Pancreas (tissue), 10 donors: ENCODE results near the gene TRAK1. TPM values are rescaled to one million over a fixed set of nuclear protein-coding genes. Genes with fewer than 3 reads are reported as not detected.

Source experiments
- ATAC-seq, 4 donors: fragments of 200-7000 bp; cut with Tn5 transposase; one replicate each; pipeline versions ENCODE4 v1.8.0 to v1.9.1; 2020; ENCODE audit warnings: mild to moderate bottlenecking in 4 of 4, moderate library complexity in 4 of 4
- DNase-seq, 6 donors: peaks; one replicate each; pipeline ENCODE4 v3.0.0-alpha.2; 2020
- FAIRE-seq: peaks from 2 replicates; lab custom pipeline; 2012; peaks lifted over from hg19 to GRCh38; lab: Jason Lieb, UNC
- H3K27ac ChIP-seq, 4 donors: fragments of 200-600 bp; sonication (generic); 1 replicate in 3 of 4; 2 replicates in 1 of 4; pipeline versions ENCODE4 v1.5.0 to v1.8.0; 2020
- H3K27me3 ChIP-seq, 4 donors: fragments of 200-600 bp; one replicate each; pipeline ENCODE4 v1.8.0; 2021
- H3K36me3 ChIP-seq, 3 donors: fragments of 200-600 bp; sonication (generic) in 1 of 3; one replicate each; pipeline versions ENCODE4 v1.5.0 to v1.8.0; 2020 to 2021
- H3K4me1 ChIP-seq, 3 donors: fragments of 200-600 bp; one replicate each; pipeline ENCODE4 v1.8.0; 2021
- H3K4me3 ChIP-seq, 4 donors: fragments of 200-600 bp; sonication (generic) in 2 of 4; one replicate each; pipeline versions ENCODE4 v1.5.0 to v1.8.0; 2020 to 2021
- H3K9me3 ChIP-seq, 4 donors: fragments of 200-600 bp; one replicate each; pipeline ENCODE4 v1.8.0; 2021
- CTCF ChIP-seq, 4 donors: fragments of 200-600 bp; sonication (generic) in 3 of 4; IDR thresholded peaks; one replicate each; pipeline versions ENCODE4 v1.5.0 to v1.8.0; 2021; ENCODE audit warnings: antibody characterized with exemption in 4 of 4
- WGBS, 2 donors: extraction: QIAGEN DNeasy Blood & Tissue Kit; methylation state at CpG; one replicate each; pipeline ENCODE4 v1.1.7; 2013; 5-methylcytosine and 5-hydroxymethylcytosine counted together
- intact Hi-C, 3 donors: fragments of 100-400 bp; cut with DNase I; formaldehyde crosslinking; loops; one replicate each; pipeline versions ENCODE4 v1.11.1 to v1.14.2; 2022
- polyA plus RNA-seq, 2 donors: library from polyadenylated mRNA; stranded (reverse); fragments of 200-250 nt; gene quantifications; one replicate each; pipeline ENCODE4 v1.2.3, GENCODE V29; 2013
- total RNA-seq, 6 donors: library from RNA; stranded (reverse); fragmentation: NEBNext Ultra II Directional in 4 of 6; extraction: Animal tissue kit (Norgen Biotek cat#: 25700) in 4 of 6; gene quantifications; one replicate each; pipeline versions ENCODE4 v1.2.1 to v1.2.4, GENCODE V29; 2021 to 2023
- donor health status: healthy with polysubstance abuse.
- donor health status: DM: no; HTN: no; CAD: no; lungs with moderate emphysema.
- donor health status: DM: no; HTN: no; CAD: no.
- donor health status: control.
- donor health status: control.
- donor health status: Bipolar disorder and iron deficiency.
- donor health status: DM: yes; HTN: yes; CAD: no.
- donor health status: DM: no; HTN: no; CAD: no.
- donor health status: DM: no; HTN: no; CAD: no.
- donor health status: DM: yes; HTN: yes; CAD: no.

TRAK1 gene
- total and polyA plus RNA-seq, 8 donors: 9.3 to 24.3 (median 11.7) TPM

GRCh38 chr3:42220436-42221121 lies 129.4 kb downstream of the TRAK1 start:
- Histone ChIP-seq H3K4me3 (no peak overlapping the region), H3K27me3 (no peaks in the 10 kb centered on the region), H3K27ac (no peak overlapping the region), H3K4me1 (no peaks in the 10 kb centered on the region), H3K9me3 (no peaks in the 10 kb centered on the region), H3K36me3 (peaks cover 0 to 19% (median 5%) of the 10 kb centered on the region in 3 donors)
- intact Hi-C loops: no loop called here
- ATAC-seq: no peak
- DNase-seq: no peak
- no peak for TF ChIP-seq CTCF (IDR thresholded peaks at IDR 0.05)
- no peak for FAIRE-seq
- 91 to 94% methylated on average over 17 of the region's 17 CpGs for WGBS, 2 donors

- no peak for ATAC-seq
- intact Hi-C loops: no loop called here
- H3K9me3 ChIP-seq: no peaks in the 10 kb centered on the region
- no peak overlapping the region for H3K27ac ChIP-seq
- no peak overlapping the region for H3K4me3 ChIP-seq
- WGBS, 2 donors: 92 to 96% methylated on average over 31 of the region's 31 CpGs
- H3K4me1 ChIP-seq: no peaks in the 10 kb centered on the region
- FAIRE-seq: no peak
- peaks cover 0 to 19% (median 5%) of the 10 kb centered on the region in 3 donors for H3K36me3 ChIP-seq
- no peak for DNase-seq
- TF ChIP-seq CTCF (IDR thresholded peaks at IDR 0.05): no peak
- H3K27me3 ChIP-seq: no peaks in the 10 kb centered on the region
Measured at GRCh38 chr3:42222942-42223693, 132.0 kb downstream of the TRAK1 start.

GRCh38 chr3:42224178-42224577 lies 133.0 kb downstream of the TRAK1 start:
- DNase-seq (no peak), ATAC-seq (no peak), FAIRE-seq (no peak)
- no peak for TF ChIP-seq CTCF (IDR thresholded peaks at IDR 0.05)
- WGBS, 2 donors: 85 to 87% methylated on average over 9 of the region's 9 CpGs
- Histone ChIP-seq H3K4me1 (no peaks in the 10 kb centered on the region), H3K36me3 (peaks cover 0 to 19% (median 5%) of the 10 kb centered on the region in 3 donors), H3K27me3 (no peaks in the 10 kb centered on the region), H3K9me3 (no peaks in the 10 kb centered on the region), H3K4me3 (no peak overlapping the region), H3K27ac (no peak overlapping the region)
- intact Hi-C loops: no loop called here

- Histone ChIP-seq H3K27ac (no peak overlapping the region), H3K4me1 (no peaks in the 10 kb centered on the region), H3K27me3 (no peaks in the 10 kb centered on the region), H3K9me3 (no peaks in the 10 kb centered on the region), H3K36me3 (peaks cover 0 to 19% (median 5%) of the 10 kb centered on the region in 3 donors), H3K4me3 (no peak overlapping the region)
- DNase-seq (no peak), ATAC-seq (no peak), FAIRE-seq (no peak)
- 78 to 85% methylated on average over 12 of the region's 12 CpGs for WGBS, 2 donors
- intact Hi-C loops: no loop called here
- no peak for TF ChIP-seq CTCF (IDR thresholded peaks at IDR 0.05)
Measured at GRCh38 chr3:42224658-42225421, 133.7 kb downstream of the TRAK1 start.
